ENCODE measurements around the gene MTCL3.

DNA sequence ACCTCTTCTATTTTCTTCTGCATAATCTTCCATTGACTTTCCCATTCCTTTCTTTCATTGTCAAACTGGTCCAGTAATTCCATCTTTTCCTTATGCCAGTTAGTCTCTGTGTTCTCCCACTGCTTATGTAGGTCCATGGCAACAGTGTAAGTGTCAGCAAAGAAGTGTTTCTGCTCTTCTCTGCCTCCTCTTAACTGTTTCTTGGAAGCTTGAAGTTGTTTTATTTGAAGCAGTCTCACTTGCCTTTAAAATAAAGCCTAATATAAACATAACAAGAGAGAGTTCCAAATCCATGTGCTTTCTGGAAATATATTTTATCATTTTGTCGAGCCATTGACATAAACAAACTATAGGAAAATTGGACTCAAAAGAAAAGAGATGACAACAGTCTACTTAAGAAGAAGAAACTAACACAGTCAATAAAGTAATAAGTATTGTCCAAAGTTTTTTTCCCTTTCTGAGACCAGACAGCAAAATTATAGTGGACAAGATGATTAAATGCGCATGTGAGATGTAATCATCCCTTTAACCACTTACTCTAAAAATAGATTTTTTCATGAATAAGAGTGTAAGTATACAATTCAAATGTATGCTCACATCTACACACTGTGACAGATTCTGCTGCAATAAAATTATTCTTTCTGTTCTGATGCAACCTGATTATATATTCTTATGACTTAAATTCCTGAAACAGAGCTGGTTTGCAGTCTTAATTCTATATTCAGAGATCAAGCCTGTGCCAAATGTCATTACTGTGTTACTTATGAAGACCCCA, 65.1 kb downstream of the MTCL3 start:
- no peak for TF ChIP-seq POLR2A (IDR thresholded peaks at IDR 0.05)
- TF ChIP-seq, protein P1, sequence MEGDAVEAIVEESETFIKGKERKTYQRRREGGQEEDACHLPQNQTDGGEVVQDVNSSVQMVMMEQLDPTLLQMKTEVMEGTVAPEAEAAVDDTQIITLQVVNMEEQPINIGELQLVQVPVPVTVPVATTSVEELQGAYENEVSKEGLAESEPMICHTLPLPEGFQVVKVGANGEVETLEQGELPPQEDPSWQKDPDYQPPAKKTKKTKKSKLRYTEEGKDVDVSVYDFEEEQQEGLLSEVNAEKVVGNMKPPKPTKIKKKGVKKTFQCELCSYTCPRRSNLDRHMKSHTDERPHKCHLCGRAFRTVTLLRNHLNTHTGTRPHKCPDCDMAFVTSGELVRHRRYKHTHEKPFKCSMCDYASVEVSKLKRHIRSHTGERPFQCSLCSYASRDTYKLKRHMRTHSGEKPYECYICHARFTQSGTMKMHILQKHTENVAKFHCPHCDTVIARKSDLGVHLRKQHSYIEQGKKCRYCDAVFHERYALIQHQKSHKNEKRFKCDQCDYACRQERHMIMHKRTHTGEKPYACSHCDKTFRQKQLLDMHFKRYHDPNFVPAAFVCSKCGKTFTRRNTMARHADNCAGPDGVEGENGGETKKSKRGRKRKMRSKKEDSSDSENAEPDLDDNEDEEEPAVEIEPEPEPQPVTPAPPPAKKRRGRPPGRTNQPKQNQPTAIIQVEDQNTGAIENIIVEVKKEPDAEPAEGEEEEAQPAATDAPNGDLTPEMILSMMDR (IDR thresholded peaks at IDR 0.05), result no peak

All from breast epithelium (tissue), 3 donors.